Measurements from ENCODE around the gene SLC9A9.

Gene SLC9A9

GRCh38 chr3:143590660-143591059 lies 257.6 kb downstream of the SLC9A9 start:
- no peak for DNase-seq

DNA sequence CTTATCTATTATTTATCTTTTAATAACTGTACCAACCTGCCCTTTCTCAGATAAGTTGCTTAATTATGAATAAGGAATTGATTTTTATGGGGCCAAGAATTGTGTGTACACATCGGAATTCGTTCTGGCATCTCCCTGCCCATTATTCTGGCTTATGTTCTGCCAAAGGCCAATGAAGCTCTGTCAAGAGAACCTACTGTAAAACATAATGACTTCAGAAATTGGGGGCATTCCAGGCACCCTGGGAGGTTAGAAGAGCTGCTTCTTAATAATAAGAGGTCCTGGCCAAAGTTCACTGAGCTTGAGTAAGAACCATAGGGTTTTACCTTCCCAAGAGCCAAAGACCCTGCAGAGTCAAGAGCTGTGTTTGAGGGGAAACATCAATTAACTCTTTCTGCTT lies 261.7 kb downstream of the SLC9A9 start:
- no peak for DNase-seq

- DNase-seq, result no peak
These were observed 262.4 kb downstream of the SLC9A9 start for GRCh38 chr3:143585720-143586456.

GRCh38 chr3:143584474-143584873 lies 263.8 kb downstream of the SLC9A9 start:
- no peak for DNase-seq

DNA sequence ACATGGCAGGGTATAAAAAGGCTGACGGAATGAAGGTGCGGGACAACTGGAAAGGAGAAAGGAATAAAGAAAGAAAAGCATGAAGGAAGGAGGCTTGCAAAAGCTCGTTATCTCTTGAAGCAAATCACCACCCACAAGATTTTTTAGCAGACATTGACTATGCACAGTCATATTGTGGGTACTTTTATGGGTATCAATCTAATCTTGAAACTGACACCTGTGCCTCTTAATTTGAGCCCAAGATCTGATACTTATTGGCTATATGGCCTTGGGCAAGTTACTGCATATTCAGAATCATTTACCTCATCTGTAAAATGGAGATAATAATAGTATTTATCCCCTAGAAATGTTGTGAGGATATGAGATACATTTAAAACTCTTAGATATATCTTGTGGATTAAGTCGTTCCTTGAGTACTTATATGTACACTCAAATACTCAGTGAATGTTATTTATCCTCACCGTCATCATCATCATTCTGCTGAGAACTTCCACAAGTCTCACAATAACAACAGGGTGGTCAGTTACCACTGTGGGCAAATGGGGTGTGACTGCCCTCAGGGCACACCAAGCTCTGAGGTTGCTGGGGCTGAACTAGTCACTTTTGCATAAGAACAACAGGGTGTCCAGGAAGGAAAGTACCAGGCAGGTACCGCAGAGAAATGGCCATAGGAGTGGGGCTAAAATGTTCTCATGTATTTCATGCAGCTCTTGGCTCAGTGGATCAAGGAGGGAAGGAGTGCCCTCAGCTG lies 266.1 kb downstream of the SLC9A9 start:
- no peak for DNase-seq

DNA sequence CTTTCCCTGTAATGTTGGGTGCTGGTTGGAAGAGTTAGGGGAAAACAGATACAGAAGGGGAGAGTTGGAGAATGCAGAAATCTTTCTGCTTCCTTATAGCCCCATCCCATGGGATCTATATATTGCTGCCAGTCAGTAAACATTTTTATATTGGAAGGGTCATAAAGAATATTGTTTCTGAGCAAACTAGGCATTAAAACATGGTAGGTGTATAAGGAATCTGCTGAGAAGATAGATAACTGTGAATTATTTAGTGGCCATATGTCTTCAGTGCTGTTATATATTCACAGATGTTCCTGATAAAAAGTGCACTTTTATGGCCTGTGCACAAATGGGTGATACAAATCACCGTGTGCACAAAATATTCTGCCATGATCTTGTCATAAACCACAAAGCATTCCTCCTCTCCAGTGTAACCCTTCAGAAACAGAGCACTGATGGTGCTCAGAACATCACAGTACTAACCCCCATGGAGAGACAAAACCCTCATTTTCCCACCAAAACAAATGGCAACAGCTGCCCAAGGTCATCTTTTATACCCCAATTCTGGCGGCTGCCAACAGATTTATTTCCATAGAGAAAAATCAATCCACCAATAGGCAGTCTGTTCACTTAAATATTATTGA lies 269.3 kb downstream of the SLC9A9 start:
- no peak for DNase-seq

- no peak for DNase-seq
These were observed 271.5 kb downstream of the SLC9A9 start for GRCh38 chr3:143576568-143577270.

- no peak for DNase-seq
These were observed 273.3 kb downstream of the SLC9A9 start for GRCh38 chr3:143574933-143575332.

DNA sequence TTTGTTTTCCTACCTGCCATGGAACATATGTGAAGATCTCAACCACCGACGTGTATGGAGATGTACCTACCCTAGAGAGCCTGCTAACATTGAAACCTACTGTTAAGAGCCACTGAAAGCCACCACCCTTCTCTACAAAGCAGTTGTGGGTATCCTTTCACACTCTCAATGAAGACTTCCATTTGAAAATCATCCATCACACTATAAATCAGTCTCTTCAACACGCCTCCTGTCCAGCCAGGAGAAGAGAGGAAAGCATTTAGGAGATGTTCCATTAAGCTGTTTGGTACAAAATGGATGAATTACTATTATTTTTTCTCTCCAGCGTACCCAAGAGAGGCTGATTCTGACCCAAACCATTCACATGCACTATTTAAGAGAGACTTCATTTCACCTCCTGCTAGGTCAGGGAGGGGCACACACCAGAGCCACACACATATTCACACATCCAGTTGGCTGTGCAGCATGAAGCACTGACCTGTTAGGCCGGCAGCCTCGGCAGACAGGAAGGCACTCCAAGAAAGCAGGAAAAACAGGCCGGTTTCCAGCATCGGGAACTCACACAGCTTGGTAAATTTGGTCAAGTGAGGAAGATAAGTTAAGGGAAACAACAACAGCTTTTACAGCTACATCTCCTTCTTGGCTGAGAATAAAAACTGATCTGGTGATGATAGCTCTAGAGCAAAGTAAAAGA lies 274.5 kb downstream of the SLC9A9 start:
- DNase-seq, result no peak

DNA sequence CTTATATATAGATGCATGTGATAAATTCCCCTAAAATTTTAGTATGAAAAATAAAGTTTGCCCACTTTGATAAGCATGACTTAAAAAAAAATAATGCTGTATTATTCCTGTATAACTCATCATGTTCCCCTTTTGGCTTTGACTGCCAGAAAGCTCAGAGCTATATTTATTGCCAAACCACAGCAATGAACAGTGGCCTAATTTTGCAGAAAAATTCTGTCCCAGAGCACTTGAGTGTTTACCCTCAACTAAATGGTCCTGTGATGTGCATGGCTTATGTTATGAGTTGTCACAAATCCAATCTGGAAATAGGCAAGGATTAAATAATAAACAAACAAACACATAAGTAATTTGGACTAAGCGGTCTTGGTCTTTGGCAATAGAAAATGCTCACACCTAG lies 276.7 kb downstream of the SLC9A9 start:
- no peak for DNase-seq

DNA sequence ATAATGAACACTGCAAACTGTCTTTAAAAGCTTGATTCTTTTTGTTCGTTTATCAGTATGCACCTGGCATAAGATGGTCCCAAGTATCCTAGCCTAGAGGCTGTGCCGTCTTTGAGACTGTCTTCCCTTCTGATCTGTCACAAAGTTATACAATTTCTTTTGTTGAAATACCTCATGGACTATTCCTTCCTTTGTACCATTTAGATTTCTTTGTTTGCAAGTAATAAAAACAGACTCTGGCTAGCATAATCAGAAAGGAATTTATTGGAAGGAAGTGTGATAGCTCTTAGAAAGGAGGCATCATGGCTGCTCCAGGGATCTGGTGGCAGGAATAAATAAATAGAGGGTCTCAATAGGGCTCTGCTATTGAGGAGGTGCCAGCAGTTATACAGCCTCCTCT lies 280.4 kb downstream of the SLC9A9 start:
- no peak for DNase-seq

- DNase-seq, result no peak
These were observed 282.3 kb downstream of the SLC9A9 start for GRCh38 chr3:143565951-143566350.

- no peak for DNase-seq
These were observed 284.5 kb downstream of the SLC9A9 start for GRCh38 chr3:143563786-143564185.

- no peak for DNase-seq
These were observed 285.5 kb downstream of the SLC9A9 start for GRCh38 chr3:143562789-143563188.

- no peak for DNase-seq
These were observed 289.0 kb downstream of the SLC9A9 start for GRCh38 chr3:143559296-143559695.

DNA sequence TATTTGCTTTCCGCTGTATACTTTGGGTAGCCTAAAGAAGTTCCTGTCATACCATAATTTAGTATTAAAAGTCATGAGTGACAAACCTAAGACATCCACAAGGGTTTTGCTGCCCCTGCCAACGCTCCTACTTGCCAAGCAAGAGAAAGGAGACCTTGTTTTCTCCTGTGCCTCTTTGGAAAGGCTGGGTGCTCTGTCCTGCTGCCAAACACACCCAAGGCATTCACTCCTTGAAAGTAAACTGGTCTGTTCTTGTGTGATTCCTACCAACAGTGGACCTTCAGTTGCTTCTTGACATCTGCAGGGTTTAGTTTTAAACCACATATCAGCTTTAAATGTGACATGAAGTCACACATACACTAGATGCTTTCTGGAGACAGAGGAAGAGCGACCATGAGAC lies 295.4 kb downstream of the SLC9A9 start:
- DNase-seq, result no peak

DNA sequence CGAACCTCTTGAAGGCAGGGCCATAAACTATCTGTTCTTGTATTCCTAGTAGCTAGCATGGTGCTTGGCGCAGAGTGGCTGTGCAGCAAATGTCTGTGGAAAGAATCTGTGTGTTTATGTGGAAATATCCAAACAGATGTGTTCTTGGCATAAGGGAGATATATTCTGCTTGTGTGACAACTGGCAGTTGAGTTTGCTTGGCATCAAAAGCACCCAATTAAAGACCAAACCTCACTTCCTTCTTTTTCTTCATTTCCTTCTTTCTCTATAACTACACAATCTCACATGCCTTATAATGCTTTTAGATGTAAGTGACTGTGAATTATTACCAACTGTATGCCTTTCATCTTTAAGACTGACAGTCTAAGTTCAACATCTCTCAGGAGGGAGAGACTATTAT lies 296.5 kb downstream of the SLC9A9 start:
- no peak for DNase-seq

DNA sequence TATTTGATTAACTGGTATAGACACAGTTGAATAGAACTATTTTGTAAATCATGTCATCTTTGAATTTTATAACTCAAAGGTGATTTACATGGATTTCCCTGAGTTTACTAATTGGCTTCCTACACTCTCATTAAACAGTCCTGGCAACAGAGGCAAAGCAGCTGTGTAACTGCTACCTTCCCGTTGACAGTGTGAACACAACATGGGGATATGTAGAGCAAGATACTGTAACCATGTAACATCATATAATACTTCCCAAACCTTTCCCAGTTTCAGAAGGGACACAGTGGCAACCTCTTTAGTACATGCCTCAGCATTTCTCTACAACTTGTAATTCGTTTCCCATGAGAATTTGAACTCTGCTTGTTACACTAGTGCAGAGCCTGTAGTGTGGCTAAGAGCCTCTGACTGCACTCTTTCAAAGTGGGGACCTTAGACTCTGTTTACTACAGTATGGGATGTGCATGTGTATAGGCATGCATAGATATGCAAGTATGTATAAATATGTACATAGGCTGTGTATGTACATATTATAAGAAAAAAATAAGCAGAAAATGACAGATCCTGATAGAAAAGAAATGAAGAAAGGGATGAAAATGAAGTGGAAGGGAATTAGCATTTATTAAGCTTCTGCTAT lies 299.3 kb downstream of the SLC9A9 start:
- no peak for DNase-seq

DNA sequence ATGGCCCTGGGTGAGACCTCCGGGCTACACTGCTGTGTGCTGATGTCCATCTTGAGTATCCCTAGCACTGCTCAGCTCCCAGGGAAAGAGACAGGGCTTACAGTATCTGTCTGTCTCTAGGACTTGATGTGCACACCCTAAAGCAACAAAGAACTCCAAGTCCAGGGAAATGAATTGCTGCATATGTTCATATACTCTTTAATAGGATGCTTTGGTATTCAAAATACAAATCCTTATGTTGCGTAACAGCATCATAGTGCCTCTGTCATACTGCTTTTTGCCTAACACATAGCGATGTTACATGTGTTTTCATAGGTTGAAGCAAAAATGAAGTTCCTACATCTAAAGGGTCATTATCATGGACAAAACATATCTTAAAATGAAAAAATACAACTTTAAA lies 299.9 kb downstream of the SLC9A9 start:
- DNase-seq, result no peak

DNA sequence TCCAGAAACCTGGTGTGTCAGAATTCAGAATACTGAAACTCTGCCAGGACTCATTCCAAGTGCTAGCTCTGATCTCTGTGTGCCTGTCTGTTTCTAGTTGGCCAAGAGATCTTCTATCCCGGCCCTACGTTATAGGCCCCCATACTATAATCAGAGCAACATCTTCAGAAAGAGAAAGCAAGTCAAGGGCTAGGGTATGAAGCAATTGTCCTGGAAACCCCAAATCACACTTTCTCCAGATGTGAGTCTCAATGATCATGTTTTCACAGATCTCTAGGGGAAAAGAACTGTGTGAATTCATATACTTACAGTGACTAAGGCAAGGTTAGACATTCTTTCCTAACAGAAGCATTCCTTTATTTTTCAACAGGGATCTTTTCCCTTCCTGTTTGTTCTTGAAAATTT lies 309.7 kb downstream of the SLC9A9 start:
- no peak for DNase-seq

DNA sequence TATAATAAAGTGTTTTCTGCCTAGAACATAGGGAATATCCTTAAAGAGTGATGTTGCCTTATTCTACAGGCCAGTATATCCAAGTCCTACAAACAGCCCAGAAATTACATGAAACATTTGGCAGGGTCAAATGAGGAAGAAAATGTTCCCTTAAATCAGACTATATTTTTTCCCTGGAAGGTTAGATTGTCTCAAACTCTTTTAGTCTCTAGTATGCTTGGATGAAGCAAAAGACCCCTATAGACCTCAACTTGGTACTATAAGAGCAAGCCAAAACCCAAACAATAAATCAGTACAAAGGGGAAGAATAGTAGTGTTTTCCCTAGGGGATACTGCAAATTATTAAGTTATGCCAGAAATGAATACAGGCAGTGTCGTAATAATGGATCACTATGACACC lies 310.2 kb downstream of the SLC9A9 start:
- DNase-seq, result no peak

DNA sequence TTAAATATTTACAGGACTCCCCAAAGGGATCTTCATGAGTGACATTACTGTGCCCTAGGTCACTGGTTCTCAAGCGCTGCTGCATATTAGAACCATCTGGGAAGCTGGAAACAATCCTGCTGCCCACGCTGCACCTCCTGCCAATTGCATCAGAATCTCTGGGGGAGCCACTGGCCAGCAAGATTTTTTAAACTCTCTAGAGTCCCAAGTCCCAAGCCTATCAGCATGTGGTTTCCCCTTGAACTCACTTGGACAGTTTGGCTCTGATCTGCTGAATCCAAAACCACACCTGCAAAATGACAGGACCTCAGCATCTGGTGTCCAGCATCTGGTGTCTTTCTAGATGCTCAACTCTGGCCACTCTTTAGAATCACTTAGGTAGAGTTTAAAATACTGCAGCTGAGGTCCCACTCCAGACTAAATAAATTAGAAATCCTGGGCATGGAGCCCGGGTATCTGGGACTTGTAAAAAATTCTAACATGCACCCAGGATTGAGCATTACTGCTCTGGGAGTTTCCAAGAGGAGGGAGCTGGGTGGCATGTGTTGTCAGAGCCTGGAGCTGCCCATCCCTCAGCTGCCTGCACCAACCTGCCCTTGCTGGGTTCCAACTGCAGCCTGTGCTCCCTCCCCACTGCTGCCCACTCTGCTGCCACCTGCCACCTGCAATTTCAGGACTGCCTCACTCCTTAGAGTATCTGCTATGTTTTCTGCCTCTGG lies 311.3 kb downstream of the SLC9A9 start:
- DNase-seq, result no peak
